Mucosa of rectum (tissue), 2 donors: ENCODE measurements around the gene TMEM125.

Experiments used
- H3K27ac ChIP-seq, 2 donors: one replicate each; pipeline ENCODE4 v1.7.0; 2013; ENCODE audit warnings: inconsistent platforms in 2 of 2, low read depth in 2 of 2, low read length in 2 of 2
- H3K27me3 ChIP-seq, 2 donors: one replicate each; pipeline ENCODE4 v1.7.0; 2013; ENCODE audit warnings: low read length in 2 of 2; ENCODE audit not compliant: control insufficient read depth in 2 of 2, insufficient read depth in 2 of 2
- H3K36me3 ChIP-seq, 2 donors: one replicate each; pipeline ENCODE4 v1.7.0; 2013; ENCODE audit warnings: low read length in 2 of 2; ENCODE audit not compliant: control insufficient read depth in 2 of 2, insufficient read depth in 2 of 2
- H3K4me1 ChIP-seq, 2 donors: one replicate each; pipeline ENCODE4 v1.7.0; 2013; ENCODE audit warnings: low read length in 2 of 2, mild to moderate bottlenecking in 1 of 2; ENCODE audit not compliant: control insufficient read depth in 2 of 2, insufficient read depth in 2 of 2
- H3K4me3 ChIP-seq, 2 donors: one replicate each; pipeline ENCODE4 v1.7.0; 2013; ENCODE audit warnings: low read length in 2 of 2
- H3K9ac ChIP-seq, 2 donors: one replicate each; pipeline ENCODE4 v1.7.0; 2013; ENCODE audit warnings: low read length in 2 of 2, low read depth in 1 of 2, mild to moderate bottlenecking in 1 of 2
- H3K9me3 ChIP-seq, 2 donors: one replicate each; pipeline ENCODE4 v1.7.0; 2013; ENCODE audit warnings: low read length in 2 of 2; ENCODE audit not compliant: control insufficient read depth in 2 of 2
- donor health status: healthy.
- donor health status: Normal muscosa, but diverticular disease.

The TMEM125 gene

DNA sequence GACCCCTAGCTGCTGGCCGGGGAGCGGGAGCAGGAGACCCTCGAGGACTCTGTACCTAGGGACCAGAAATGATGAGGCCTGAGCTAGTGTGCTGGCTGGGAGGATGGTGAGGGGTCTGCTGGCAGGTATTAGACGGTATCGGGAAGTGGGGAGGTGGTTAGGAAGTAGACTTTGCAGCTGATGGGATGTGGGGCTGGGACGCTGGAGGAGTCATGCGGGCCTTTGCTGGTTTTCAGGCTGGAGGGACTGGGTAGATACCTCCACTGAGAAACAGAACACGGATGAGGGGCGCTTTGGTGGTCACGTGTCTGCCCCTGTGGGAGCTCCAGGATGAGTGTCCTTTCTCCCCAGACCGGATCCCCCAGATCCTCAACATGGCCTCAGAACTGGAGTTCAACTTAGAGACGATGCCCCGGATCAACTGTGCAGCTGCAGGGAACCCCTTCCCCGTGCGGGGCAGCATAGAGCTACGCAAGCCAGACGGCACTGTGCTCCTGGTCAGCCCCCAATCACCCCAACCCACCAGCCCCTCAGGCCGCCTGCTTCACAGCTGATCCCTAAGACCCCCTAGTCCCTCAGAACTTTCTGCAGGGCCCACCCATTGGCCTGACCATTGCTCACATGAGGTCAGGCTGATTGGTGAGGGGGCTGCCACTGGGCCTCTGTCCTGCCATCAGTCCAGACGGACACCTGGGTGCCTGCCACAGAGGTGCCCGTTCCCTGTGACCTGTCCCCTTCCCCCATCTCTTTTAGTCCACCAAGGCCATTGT lies 39.0 kb downstream of the TMEM125 start:
- Histone ChIP-seq H3K4me3 (no peak overlapping the region), H3K9me3 (no peaks in the 10 kb centered on the region), H3K9ac (no peak overlapping the region), H3K27ac (no peak overlapping the region), H3K36me3 (no peaks in the 10 kb centered on the region), H3K4me1 (peaks cover 11 to 13% of the 10 kb centered on the region in 2 donors), H3K27me3 (no peaks in the 10 kb centered on the region)

DNA sequence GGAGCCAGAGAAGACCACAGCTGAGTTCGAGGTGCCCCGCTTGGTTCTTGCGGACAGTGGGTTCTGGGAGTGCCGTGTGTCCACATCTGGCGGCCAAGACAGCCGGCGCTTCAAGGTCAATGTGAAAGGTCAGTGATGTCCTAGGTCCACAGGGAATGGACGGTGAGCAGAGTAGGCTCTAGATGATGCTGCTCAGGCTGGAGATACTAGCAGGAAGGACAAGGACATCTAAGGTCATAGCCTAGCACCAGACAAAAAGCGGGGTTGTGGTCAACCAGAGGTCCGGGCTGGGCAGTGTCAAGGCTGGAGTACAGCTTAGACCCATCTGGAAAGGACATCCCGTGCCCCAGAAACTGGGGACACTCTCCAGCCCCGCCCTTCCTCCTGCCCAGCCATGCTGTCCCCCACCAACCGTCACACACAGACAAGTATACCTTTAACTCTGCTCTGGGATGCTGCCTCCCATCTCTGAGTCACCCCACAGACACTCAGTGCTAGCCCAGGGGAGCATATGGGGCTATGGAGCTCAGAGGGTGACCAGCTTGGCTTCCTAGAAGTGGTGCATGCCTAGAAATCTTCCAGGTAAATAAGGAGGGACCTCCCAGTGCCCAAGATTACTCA lies 39.7 kb downstream of the TMEM125 start:
- no peak overlapping the region for H3K4me3 ChIP-seq
- no peak overlapping the region for H3K9ac ChIP-seq
- H3K27me3 ChIP-seq: no peaks in the 10 kb centered on the region
- no peaks in the 10 kb centered on the region for H3K36me3 ChIP-seq
- peaks cover 4 to 6% of the 10 kb centered on the region in 2 donors for H3K4me1 ChIP-seq
- H3K9me3 ChIP-seq: no peaks in the 10 kb centered on the region
- no peak overlapping the region for H3K27ac ChIP-seq

DNA sequence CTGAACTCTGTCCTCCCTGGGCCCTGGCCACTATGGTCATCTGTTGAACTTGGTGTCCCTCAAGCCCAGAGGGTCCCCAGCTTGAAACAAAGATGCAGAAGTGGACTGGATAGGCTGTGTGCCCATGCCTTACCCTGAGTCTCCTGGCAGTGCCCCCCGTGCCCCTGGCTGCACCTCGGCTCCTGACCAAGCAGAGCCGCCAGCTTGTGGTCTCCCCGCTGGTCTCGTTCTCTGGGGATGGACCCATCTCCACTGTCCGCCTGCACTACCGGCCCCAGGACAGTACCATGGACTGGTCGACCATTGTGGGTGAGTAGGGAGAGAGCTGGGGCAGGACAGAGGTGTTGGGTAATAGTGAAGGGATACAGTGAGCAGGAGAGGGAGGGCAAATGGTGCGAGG lies 41.7 kb downstream of the TMEM125 start:
- Histone ChIP-seq H3K27me3 (no peaks in the 10 kb centered on the region), H3K9me3 (no peaks in the 10 kb centered on the region), H3K4me1 (peaks cover 3 to 4% of the 10 kb centered on the region in 2 donors), H3K4me3 (no peak overlapping the region), H3K36me3 (no peaks in the 10 kb centered on the region), H3K9ac (no peak overlapping the region), H3K27ac (no peak overlapping the region)

DNA sequence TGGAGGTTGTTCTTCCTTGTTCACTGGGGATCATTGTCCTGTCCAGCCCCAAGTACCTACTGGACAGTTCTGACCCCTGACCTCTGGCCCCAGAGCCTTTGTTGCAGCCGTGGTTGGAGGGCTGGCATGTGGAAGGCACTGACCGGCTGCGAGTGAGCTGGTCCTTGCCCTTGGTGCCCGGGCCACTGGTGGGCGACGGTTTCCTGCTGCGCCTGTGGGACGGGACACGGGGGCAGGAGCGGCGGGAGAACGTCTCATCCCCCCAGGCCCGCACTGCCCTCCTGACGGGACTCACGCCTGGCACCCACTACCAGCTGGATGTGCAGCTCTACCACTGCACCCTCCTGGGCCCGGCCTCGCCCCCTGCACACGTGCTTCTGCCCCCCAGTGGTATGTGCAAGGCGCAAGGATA lies 42.4 kb downstream of the TMEM125 start:
- H3K27ac ChIP-seq: no peak overlapping the region
- H3K4me3 ChIP-seq: no peak overlapping the region
- no peak overlapping the region for H3K9ac ChIP-seq
- no peaks in the 10 kb centered on the region for H3K36me3 ChIP-seq
- no peaks in the 10 kb centered on the region for H3K27me3 ChIP-seq
- H3K9me3 ChIP-seq: no peaks in the 10 kb centered on the region
- peaks cover 3 to 4% of the 10 kb centered on the region in 2 donors for H3K4me1 ChIP-seq

DNA sequence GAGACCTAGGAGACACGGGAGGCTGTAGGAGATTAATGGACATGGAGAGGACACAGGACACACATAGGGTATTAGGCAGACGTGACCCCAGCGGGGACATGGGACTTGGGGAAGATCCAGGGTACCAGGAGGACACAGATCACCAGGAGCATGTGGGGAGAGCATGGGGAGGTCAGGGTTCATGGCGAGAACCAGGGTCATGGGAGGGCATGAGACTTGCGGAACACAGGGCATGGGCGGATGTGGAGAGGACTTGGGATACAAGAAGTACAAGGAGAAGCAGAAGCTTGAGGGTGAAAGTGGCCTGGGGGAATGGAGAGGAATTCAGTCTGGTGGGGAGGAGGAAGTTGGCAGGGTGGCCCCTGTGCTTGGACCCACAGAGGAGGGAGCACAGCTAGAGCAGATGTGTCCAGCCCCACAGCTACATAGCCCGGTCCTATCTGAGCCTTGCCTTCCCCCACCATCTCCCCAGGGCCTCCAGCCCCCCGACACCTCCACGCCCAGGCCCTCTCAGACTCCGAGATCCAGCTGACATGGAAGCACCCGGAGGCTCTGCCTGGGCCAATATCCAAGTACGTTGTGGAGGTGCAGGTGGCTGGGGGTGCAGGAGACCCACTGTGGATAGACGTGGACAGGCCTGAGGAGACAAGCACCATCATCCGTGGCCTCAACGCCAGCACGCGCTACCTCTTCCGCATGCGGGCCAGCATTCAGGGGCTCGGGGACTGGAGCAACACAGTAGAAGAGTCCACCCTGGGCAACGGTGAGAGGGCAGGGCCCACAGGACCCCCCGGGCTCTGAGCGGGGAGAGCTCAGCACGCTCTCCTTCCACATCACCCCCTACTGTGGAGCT lies 43.1 kb downstream of the TMEM125 start:
- Histone ChIP-seq H3K9me3 (no peaks in the 10 kb centered on the region), H3K27ac (no peak overlapping the region), H3K27me3 (no peaks in the 10 kb centered on the region), H3K9ac (no peak overlapping the region), H3K4me3 (no peak overlapping the region), H3K36me3 (no peaks in the 10 kb centered on the region), H3K4me1 (peaks cover 3 to 4% of the 10 kb centered on the region in 2 donors)

DNA sequence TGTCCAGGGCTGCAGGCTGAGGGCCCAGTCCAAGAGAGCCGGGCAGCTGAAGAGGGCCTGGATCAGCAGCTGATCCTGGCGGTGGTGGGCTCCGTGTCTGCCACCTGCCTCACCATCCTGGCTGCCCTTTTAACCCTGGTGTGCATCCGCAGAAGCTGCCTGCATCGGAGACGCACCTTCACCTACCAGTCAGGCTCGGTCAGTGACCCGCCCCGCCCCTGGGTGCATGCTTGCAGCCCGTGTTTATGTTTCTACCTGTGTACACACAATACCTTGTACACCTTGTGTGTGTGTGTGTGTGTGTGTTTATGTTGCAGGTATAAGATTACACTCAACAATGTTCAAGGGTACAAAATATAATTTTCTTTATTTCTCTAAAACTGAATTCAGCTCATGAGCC lies 44.0 kb downstream of the TMEM125 start:
- no peak overlapping the region for H3K27ac ChIP-seq
- H3K9ac ChIP-seq: no peak overlapping the region
- H3K27me3 ChIP-seq: no peaks in the 10 kb centered on the region
- no peaks in the 10 kb centered on the region for H3K9me3 ChIP-seq
- H3K4me1 ChIP-seq: peaks cover 3 to 4% of the 10 kb centered on the region in 2 donors
- no peaks in the 10 kb centered on the region for H3K36me3 ChIP-seq
- H3K4me3 ChIP-seq: no peak overlapping the region

DNA sequence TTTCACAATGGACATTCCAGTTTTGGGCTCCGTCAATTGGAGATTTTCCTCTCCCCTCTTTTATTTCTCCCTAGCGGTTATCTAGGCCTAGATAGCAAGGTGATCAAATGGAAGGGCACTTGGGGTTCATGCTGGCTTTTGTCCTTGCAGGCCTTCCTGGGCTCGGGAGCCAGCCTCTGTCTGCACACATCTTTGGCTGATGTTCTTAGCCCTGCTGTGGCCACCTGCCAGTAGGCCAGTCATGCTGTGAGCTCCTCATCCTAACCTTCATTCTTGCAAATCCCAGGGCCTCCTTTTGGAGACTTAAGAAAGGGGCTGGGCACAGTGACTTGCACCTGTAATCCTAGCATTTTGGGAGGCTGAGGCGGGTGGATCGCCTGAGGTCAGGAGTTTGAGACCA lies 44.5 kb downstream of the TMEM125 start:
- Histone ChIP-seq H3K9me3 (no peaks in the 10 kb centered on the region), H3K9ac (no peak overlapping the region), H3K27ac (no peak overlapping the region), H3K4me1 (peaks cover 3 to 4% of the 10 kb centered on the region in 2 donors), H3K4me3 (no peak overlapping the region), H3K27me3 (no peaks in the 10 kb centered on the region), H3K36me3 (no peaks in the 10 kb centered on the region)

DNA sequence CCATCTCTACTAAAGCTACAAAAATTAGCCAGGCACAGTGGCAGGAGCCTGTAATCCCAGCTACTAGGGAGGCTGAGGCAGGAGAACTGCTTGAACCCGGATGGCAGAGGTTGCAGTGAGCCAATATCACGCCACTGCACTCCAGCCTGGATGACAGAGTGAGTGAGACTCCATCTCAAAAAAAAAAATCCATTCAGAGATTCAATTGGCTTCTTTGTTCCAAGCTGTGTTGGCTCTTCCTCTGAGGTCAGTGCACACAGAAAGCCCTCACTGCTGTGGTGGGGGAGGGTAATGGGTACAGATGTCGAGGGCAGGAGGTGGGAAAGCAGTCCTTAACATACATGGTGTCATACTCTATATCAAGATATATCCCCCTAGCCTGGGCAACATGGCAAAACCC lies 45.7 kb downstream of the TMEM125 start:
- peaks cover 3 to 4% of the 10 kb centered on the region in 2 donors for H3K4me1 ChIP-seq
- H3K9me3 ChIP-seq: no peaks in the 10 kb centered on the region
- H3K4me3 ChIP-seq: no peak overlapping the region
- H3K27ac ChIP-seq: no peak overlapping the region
- no peaks in the 10 kb centered on the region for H3K27me3 ChIP-seq
- no peak overlapping the region for H3K9ac ChIP-seq
- no peaks in the 10 kb centered on the region for H3K36me3 ChIP-seq

DNA sequence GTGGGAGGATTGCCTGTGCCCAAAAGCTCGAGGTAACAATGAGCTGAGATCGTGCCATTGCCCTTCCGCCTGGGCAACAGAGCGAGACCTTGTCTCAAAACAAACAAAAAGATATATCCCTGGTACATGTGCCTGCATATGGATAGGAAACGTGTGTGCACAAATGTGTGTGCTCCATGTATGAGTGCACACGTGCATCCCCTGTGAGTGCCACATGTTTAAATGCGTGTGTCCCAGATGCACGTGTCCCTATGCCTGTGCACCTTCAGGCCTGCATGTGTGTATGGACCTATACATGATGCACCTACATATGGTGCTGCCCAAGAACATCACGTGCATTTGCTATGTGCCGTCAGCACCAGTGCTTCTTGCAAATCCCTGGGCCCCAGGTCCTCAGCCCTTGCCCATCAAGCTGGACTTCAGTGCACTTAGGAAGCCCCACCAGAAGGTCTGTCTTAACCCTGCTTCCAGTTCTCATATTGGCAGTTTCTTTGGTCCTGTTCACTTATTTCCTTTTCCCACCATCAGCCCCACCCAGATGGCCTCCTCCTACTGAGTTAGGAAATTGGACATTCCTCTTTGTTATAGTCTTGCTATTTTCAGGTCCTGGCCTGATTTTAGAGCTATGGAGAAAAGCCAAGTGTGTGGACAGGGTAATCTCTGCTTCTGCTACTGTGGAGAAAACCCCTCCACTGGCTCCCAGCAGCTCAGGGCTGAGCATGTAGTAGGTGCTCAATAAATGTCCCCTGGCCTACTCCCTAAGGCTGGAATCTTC lies 46.4 kb downstream of the TMEM125 start:
- H3K9me3 ChIP-seq: no peaks in the 10 kb centered on the region
- H3K36me3 ChIP-seq: no peaks in the 10 kb centered on the region
- H3K27me3 ChIP-seq: no peaks in the 10 kb centered on the region
- H3K4me3 ChIP-seq: no peak overlapping the region
- no peak overlapping the region for H3K27ac ChIP-seq
- H3K4me1 ChIP-seq: peaks cover 3 to 4% of the 10 kb centered on the region in 2 donors
- H3K9ac ChIP-seq: no peak overlapping the region
